K562 (cell line): Measurements from ENCODE around the gene TUBE1. TPM values are rescaled to one million over a fixed set of nuclear protein-coding genes. Genes with fewer than 3 reads are reported as not detected.

Experiments used
- ATAC-seq: fragments of 200-7000 bp; cut with Tn5 transposase; 3 replicates; pipeline ENCODE4 v1.9.1; 2020; ENCODE audit warnings: moderate library complexity
- BruUV-seq: library from RNA; stranded (reverse); fragments of 400-500 nt; replicated peaks from 2 replicates; lab custom pipeline; 2021; lab: Mats Ljungman, UMichigan
- CTCF ChIA-PET: fragments of 300-600 bp; formaldehyde crosslinking; extraction: SDS; loops from one replicate; lab custom pipeline; 2021; ENCODE audit warnings: low intra/inter-chr PET ratio; lab: Yijun Ruan, JAX
- POLR2A ChIA-PET: fragments of 300-600, 350-650 bp; sonication (Branson Sonifier 250); formaldehyde crosslinking; extraction: SDS; loops from one replicate; lab custom pipeline; 2021; ENCODE audit warnings: antibody characterized with exemption, inconsistent platforms; lab: Yijun Ruan, JAX
- DNase-seq, 4 experiments: peaks; one replicate each; pipeline versions ENCODE4 v3.0.0 to v3.0.0-alpha.2; 2011 to 2018; ENCODE audit warnings: low spot score in 3 of 4, mixed read lengths in 3 of 4; ENCODE audit errors: extremely low read depth in 1 of 4
- FAIRE-seq: peaks from 2 replicates; lab custom pipeline; 2011; peaks lifted over from hg19 to GRCh38; lab: Jason Lieb, UNC
- H2AFZ ChIP-seq: 2 replicates; pipeline ENCODE4 v1.6.0; 2011; ENCODE audit warnings: low read depth, low read length, control low read depth, inconsistent platforms
- H3K27ac ChIP-seq: fragments of 200-600 bp; 3 replicates; pipeline ENCODE4 v1.8.0; 2011; ENCODE audit warnings: low read depth, mild to moderate bottlenecking, control low read depth, inconsistent platforms, low read length, moderate library complexity, mixed read lengths; ENCODE audit errors: extremely low read depth
- H3K27me3 ChIP-seq, 2 experiments: fragments of 300-600 bp in 1 of 2; 2 replicates in 1 of 2; 3 replicates in 1 of 2; pipeline versions ENCODE4 v1.6.0 to v1.8.0; 2011; ENCODE audit warnings: inconsistent platforms in 2 of 2, low read length in 2 of 2, mild to moderate bottlenecking in 1 of 2, mixed read lengths in 1 of 2, moderate library complexity in 1 of 2; ENCODE audit not compliant: control insufficient read depth in 2 of 2, insufficient read depth in 2 of 2
- H3K36me3 ChIP-seq: fragments of 300-600 bp; 3 replicates; pipeline ENCODE4 v1.8.0; 2011; ENCODE audit warnings: mild to moderate bottlenecking, low read length, inconsistent platforms; ENCODE audit not compliant: control insufficient read depth, insufficient read depth
- H3K4me1 ChIP-seq, 2 experiments: fragments of 200-600 bp in 1 of 2; replicated peaks in 1 of 2; 2 replicates in 1 of 2; 3 replicates in 1 of 2; pipeline versions ENCODE4 v1.5.1 to v1.8.0; 2011; ENCODE audit warnings: inconsistent platforms in 2 of 2, low read length in 2 of 2, mild to moderate bottlenecking in 1 of 2, mixed read lengths in 1 of 2, moderate library complexity in 1 of 2; ENCODE audit not compliant: control insufficient read depth in 2 of 2, insufficient read depth in 2 of 2
- H3K4me2 ChIP-seq: 2 replicates; pipeline ENCODE4 v1.6.1; 2011; ENCODE audit warnings: low read length, control low read depth, inconsistent platforms, mixed read lengths; ENCODE audit not compliant: insufficient read depth
- H3K4me3 ChIP-seq: fragments of 200-600 bp; sonication (generic), shearing (Covaris generic); 2 replicates; pipeline ENCODE4 v1.5.1; 2016; ENCODE audit warnings: control low read depth, inconsistent platforms
- H3K79me2 ChIP-seq: fragments of 200-600 bp; 3 replicates; pipeline ENCODE4 v1.8.0; 2011; ENCODE audit warnings: low read length, inconsistent platforms; ENCODE audit not compliant: control insufficient read depth, insufficient read depth
- H3K9ac ChIP-seq, 2 experiments: 2 replicates each; pipeline versions ENCODE4 v1.6.0 to v1.6.1; 2011; ENCODE audit warnings: low read depth in 2 of 2, low read length in 2 of 2, control low read depth in 1 of 2, inconsistent platforms in 1 of 2, mild to moderate bottlenecking in 1 of 2, mixed read lengths in 1 of 2; ENCODE audit not compliant: insufficient read depth in 1 of 2
- H3K9me1 ChIP-seq: one replicate; pipeline ENCODE4 v1.6.0; 2011; ENCODE audit warnings: inconsistent platforms, mild to moderate bottlenecking, low read length, moderate library complexity; ENCODE audit not compliant: control insufficient read depth, insufficient read depth
- H3K9me3 ChIP-seq: replicated peaks from 2 replicates; pipeline ENCODE4 v1.5.1; 2011; ENCODE audit warnings: low read depth, low read length, inconsistent platforms; ENCODE audit not compliant: control insufficient read depth, insufficient read depth
- H4K20me1 ChIP-seq: replicated peaks from 2 replicates; pipeline ENCODE4 v1.6.1; 2011; ENCODE audit warnings: low read length, inconsistent platforms, mixed read lengths; ENCODE audit not compliant: control insufficient read depth, insufficient read depth
- C11orf30 ChIP-seq: fragments of 450-650 bp; IDR thresholded peaks from 2 replicates; pipeline ENCODE4 v1.6.1; 2016; ENCODE audit warnings: low read depth, mild to moderate bottlenecking
- FOXO4 ChIP-seq: fragments of 450-650 bp; formaldehyde crosslinking; IDR thresholded peaks from 2 replicates; pipeline ENCODE4 v1.4.0; 2020; ENCODE audit warnings: mild to moderate bottlenecking, moderate library complexity
- HOMEZ ChIP-seq: fragments of 250-450 bp; sonication (Bioruptor Pico); IDR thresholded peaks from 2 replicates; pipeline ENCODE4 v1.4.0; 2020; ENCODE audit warnings: mild to moderate bottlenecking, moderate library complexity
- MAFF ChIP-seq: IDR thresholded peaks from 2 replicates; pipeline ENCODE4 v1.6.1; 2012; ENCODE audit warnings: low read length, improper control_type of control experiment
- NFE2 ChIP-seq: IDR thresholded peaks from 2 replicates; pipeline ENCODE4 v1.6.1; 2014; ENCODE audit warnings: antibody characterized with exemption, low read depth
- NR2C1 ChIP-seq, 2 experiments: fragments of 450-650 bp; IDR thresholded peaks; 2 replicates each; pipeline ENCODE4 v1.6.1; 2017; ENCODE audit warnings: mild to moderate bottlenecking in 2 of 2, antibody characterized with exemption in 1 of 2, inconsistent platforms in 1 of 2, missing compliant biosample characterization in 1 of 2, missing genetic modification characterization in 1 of 2
- RBM17 ChIP-seq: fragments of 200-400 bp; formaldehyde crosslinking; IDR thresholded peaks from 2 replicates; pipeline ENCODE4 v1.6.1; 2017; ENCODE audit warnings: low read depth, mild to moderate bottlenecking, low read length, borderline replicate concordance
- RUNX1 ChIP-seq: sonication (generic); IDR thresholded peaks from 2 replicates; pipeline ENCODE4 v1.6.1; 2016; ENCODE audit warnings: antibody characterized with exemption, low read depth
- TSHZ1 ChIP-seq: fragments of 250-450 bp; sonication (Bioruptor Pico); IDR thresholded peaks from 2 replicates; pipeline ENCODE4 v1.4.0; 2020; ENCODE audit warnings: mild to moderate bottlenecking, moderate library complexity
- ZBED1 ChIP-seq: IDR thresholded peaks from 2 replicates; pipeline ENCODE4 v1.6.1; 2014
- ZBTB11 ChIP-seq, 3 experiments: fragments of 200-800 bp in 1 of 3; fragments of 250-450 bp in 1 of 3; fragments of 450-650 bp in 1 of 3; sonication (Bioruptor Pico) in 1 of 3; sonication (Bioruptor generic) in 1 of 3; formaldehyde crosslinking in 1 of 3; IDR thresholded peaks; 2 replicates each; pipeline versions ENCODE4 v1.6.1 to v1.8.0; 2016 to 2022; ENCODE audit warnings: mild to moderate bottlenecking in 2 of 3, missing genetic modification characterization in 2 of 3, missing compliant biosample characterization in 1 of 3, moderate library complexity in 1 of 3
- ZKSCAN8 ChIP-seq: fragments of 200-800 bp; sonication (Bioruptor generic); IDR thresholded peaks from 2 replicates; pipeline ENCODE4 v1.6.1; 2016; ENCODE audit warnings: missing genetic modification characterization, missing compliant biosample characterization
- ZNF316 ChIP-seq: fragments of 450-650 bp; IDR thresholded peaks from 2 replicates; pipeline ENCODE4 v1.6.1; 2016
- WGBS: fragments of 100-300 bp; shearing (Covaris generic); methylation state at CpG from one replicate; pipeline ENCODE4 v1.1.6; 2016; ENCODE audit warnings: low coverage, mixed read lengths; ENCODE audit not compliant: insufficient coverage; ENCODE audit errors: missing lambda C conversion rate; 5-methylcytosine and 5-hydroxymethylcytosine counted together
- in situ Hi-C: fragments of 300-500 bp; cut with MboI; formaldehyde crosslinking; loops from 4 replicates; pipeline ENCODE4 v1.15.0; 2018; ENCODE audit warnings: inconsistent platforms, mixed read lengths
- intact Hi-C: fragments of 100-400 bp; cut with micrococcal nuclease; formaldehyde crosslinking; loops from 2 replicates; pipeline ENCODE4 v1.14.2; 2022
- polyA plus RNA-seq, 8 experiments: library from polyadenylated mRNA; depleted of rRNA in 4 of 8; stranded (reverse) in 5 of 8; unstranded in 3 of 8; fragments of >200 nt; fragmentation: Nextera tagmentation in 2 of 8; fragmentation: Illumina TruSeq in 1 of 8; extraction: Ambion mirVana in 2 of 8; extraction: Trizol in 1 of 8; gene quantifications; 2 replicates each; pipeline versions ENCODE4 v1.2.1 to v1.2.3, GENCODE V29; 2011 to 2014; ENCODE audit warnings: inconsistent platforms in 1 of 8, missing spikeins in 1 of 8
- total RNA-seq, 7 experiments: library from RNA; depleted of rRNA in 6 of 7; stranded (reverse); fragments of >200 nt in 6 of 7; fragmentation: Illumina TruSeq in 2 of 7; extraction: Trizol in 2 of 7; gene quantifications; 2 replicates each; pipeline versions ENCODE4 v1.2.1 to v1.2.3, GENCODE V29; 2011 to 2021; ENCODE audit warnings: low replicate concordance in 1 of 7

The TUBE1 gene
- total and polyA plus RNA-seq, 9 of the 15 experiments (the other 6 are each of a cell fraction or from before 2014, with no cell fraction given) = 18.9 to 58.4 (median 30.8) TPM

- FAIRE-seq = no peak
- CTCF ChIA-PET = no interaction called here
- in situ Hi-C loops = no loop called here
- TF ChIP-seq ZBTB11 (CRISPR knock-in tag; IDR thresholded peaks at IDR 0.05) (no peak), ZBED1 (no peak), ZNF316 (peak; percentile 94), NR2C1 (IDR thresholded peaks at IDR 0.05) (no peak), NR2C1 (tag; IDR thresholded peaks at IDR 0.05) (no peak), NFE2 (no peak), RUNX1 (no peak), TSHZ1 (CRISPR knock-in tag) (no peak), MAFF (peak; percentile 61; the same call in 1 of the 2 replicates), FOXO4 (CRISPR knock-in tag) (no peak), C11orf30 (peak; percentile 70), RBM17 (no peak), HOMEZ (CRISPR knock-in tag) (no peak), ZKSCAN8 (no peak)
Measured at GRCh38 chr6:112081569-112081968, 5.7 kb downstream of the TUBE1 start.

More at GRCh38 chr6:112081569-112081968, 5.7 kb downstream of the TUBE1 start:
- H2AFZ ChIP-seq = no peak overlapping the region
- H4K20me1 ChIP-seq = no peaks in the 10 kb centered on the region
- intact Hi-C loops = no loop called here
- no peaks in the 10 kb centered on the region; a peak in 1 of 5 replicates for H3K4me1 ChIP-seq
- H3K27me3 ChIP-seq = no peaks in the 10 kb centered on the region
- ATAC-seq = no peak
- no peaks in the 10 kb centered on the region for H3K9me1 ChIP-seq
- BruUV-seq = no TSS peak
- no peak for DNase-seq
- H3K79me2 ChIP-seq = peaks cover 6% of the 10 kb centered on the region; the same call in 2 of the 3 replicates
- POLR2A ChIA-PET = interaction anchor here (1.1 kb wide), 1 partner anchor 8 kb away, joined by 3 read pairs; no protein-coding TSS in a partner anchor
- no peak overlapping the region for H3K4me2 ChIP-seq
- WGBS = 90% methylated on average over 4 of the region's 4 CpGs
- H3K4me3 ChIP-seq = no peak overlapping the region
- no peaks in the 10 kb centered on the region for H3K9me3 ChIP-seq
- H3K27ac ChIP-seq = no peak overlapping the region
- H3K9ac ChIP-seq = no peak overlapping the region
- peaks cover 67% of the 10 kb centered on the region for H3K36me3 ChIP-seq
